22Rv1 (cell line): ENCODE measurements around the gene MAP4K2.

Source experiments
- CTCF ChIP-seq: fragments of 450-650 bp; IDR thresholded peaks from 2 replicates; pipeline ENCODE4 v1.5.1; 2017; ENCODE audit warnings: mild to moderate bottlenecking
- ZFX ChIP-seq: fragments of 450-650 bp; IDR thresholded peaks from 2 replicates; pipeline ENCODE4 v1.6.1; 2017; ENCODE audit warnings: antibody characterized with exemption, borderline replicate concordance

DNA sequence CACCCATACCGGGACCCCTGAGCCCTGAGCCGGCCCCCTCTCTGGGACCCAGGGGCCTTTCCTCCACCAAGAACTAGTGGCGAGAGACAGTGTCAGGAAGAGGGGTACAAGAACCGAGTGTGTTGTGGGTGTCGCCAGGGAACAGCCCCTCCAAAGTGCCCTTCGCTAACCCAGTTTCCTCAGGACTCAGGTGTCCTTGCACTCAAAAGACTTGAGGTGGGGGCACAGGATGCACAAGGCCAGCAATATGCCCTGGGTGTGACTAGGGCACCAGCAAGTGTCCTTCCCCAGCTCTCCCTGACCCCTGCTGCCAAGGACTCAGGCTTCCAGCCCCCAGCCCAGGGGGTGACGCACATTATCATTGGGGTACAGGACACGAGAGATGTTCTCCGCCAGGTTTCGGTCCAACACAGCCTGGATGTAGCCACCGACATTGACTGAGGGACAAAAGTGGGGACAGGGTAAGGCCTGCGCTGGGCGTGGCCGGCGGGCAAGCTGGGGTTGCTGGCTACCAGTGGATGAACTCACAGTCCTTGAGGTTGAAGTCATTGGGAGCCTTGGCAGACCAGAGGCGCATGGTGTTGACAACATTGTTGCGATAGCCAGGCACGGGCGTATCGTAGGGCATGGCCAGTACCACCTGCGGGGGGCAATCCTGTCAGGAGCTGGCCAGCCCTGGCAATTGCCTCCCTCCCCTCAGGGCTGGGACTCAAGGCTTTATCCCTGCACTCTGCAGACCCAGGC lies 47.9 kb downstream of the MAP4K2 start:
- no peak for TF ChIP-seq CTCF
- TF ChIP-seq ZFX: no peak
